HG03064 (cell line): ENCODE data around the gene RPL27A.
"Not testable (repeated sequence)": the region's sequence is repeated elsewhere in the genome, so short reads cannot be mapped to it uniquely, and the experiment has no call there.

ENCODE experiments used
- ATAC-seq: cut with Tn5 transposase; IDR thresholded peaks from one replicate; pipeline ENCODE4 v1.9.1; 2021; ENCODE audit warnings: low read depth; ENCODE audit not compliant: unreplicated experiment

RPL27A gene

GRCh38 chr11:8682303-8683114, at the start of gene RPL27A, which contains the start of gene TRIM66:
Gene RPL27A, plus strand, starts transcription at chr11:8682792. Its CDS starts 22 bp downstream, at chr11:8682814.
Gene TRIM66, minus strand, starts transcription at chr11:8682665. Its CDS starts 10,391 bp downstream, at chr11:8672274.
- peak; percentile 94 for ATAC-seq

DNA sequence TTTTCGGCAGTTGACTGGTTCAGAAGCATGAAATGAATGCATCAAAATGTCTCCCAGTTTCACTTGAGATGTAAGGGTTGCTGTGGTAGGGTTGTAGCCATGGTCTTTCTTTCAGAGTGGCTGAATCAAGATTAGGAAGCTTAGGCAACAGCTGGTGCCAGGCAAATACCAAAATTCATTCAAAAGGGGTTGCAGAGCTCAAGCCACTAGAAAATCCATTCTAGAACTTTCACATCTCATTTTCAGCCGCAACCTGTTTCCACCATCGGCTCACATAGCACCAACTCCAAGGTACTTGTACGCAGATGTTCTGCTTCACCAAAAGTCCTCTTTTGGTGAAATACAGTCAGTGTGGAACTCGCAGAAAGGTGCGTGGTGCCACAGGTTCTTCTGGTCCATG, 48.1 kb upstream of the RPL27A start:
- ATAC-seq, result no peak

- no peak for ATAC-seq
These were observed 46.5 kb upstream of the RPL27A start for GRCh38 chr11:8636127-8636526.

GRCh38 chr11:8638300-8638699, 44.3 kb upstream of the RPL27A start:
- no peak for ATAC-seq

DNA sequence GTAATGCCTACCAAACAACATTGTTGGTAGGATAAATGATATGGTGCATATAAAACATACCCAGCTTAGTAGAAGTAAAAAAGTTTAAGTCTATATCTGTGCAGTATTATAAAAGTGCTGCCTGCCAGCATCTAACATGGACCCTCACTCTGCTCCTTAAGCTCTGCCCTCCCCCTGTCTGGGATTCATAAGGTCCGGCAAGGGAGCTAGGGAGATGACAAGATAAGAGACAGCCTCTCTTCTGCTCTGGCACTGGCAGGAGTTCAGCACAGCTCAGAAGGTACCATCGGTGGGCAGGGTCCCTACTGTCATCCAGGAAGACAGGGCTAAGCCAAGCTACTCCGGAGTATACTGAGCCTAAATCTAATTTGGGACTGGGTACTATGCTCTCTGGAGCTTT, 42.9 kb upstream of the RPL27A start:
- ATAC-seq, result no peak

GRCh38 chr11:8640267-8640906, 42.2 kb upstream of the RPL27A start:
- no peak for ATAC-seq

GRCh38 chr11:8641332-8641731, 41.3 kb upstream of the RPL27A start:
- no peak for ATAC-seq

DNA sequence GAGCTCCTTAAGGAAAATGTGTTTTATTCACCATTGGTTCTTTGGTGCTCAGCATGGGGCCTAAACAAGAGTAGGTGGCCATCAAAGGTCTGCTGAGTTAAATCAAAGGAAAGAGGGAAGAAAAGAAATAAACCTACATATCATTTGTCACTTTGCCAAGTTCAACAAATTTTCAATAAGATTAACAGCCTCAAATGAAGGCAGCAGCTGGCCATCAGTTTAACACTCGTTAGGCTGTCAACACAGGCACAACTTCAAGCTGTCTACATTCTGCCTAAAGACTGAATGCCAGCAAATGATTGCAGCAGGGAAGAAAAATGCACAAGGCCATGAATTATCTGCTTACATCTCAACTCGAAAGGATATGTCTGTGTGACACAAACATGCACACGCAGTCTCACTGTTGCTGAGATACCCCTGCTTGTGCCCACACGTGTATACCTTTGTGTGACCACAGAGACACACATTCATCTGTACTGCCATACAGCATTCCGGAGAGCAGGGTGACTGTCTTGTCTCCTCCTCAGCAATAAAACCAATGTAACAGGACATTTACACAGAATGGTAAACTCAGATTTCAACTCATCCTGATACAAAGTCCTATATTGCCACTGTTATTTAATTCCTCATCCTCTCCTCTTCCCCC, 40.3 kb upstream of the RPL27A start:
- ATAC-seq, result no peak

- ATAC-seq, result no peak
These were observed 35.7 kb upstream of the RPL27A start for GRCh38 chr11:8646873-8647272.

DNA sequence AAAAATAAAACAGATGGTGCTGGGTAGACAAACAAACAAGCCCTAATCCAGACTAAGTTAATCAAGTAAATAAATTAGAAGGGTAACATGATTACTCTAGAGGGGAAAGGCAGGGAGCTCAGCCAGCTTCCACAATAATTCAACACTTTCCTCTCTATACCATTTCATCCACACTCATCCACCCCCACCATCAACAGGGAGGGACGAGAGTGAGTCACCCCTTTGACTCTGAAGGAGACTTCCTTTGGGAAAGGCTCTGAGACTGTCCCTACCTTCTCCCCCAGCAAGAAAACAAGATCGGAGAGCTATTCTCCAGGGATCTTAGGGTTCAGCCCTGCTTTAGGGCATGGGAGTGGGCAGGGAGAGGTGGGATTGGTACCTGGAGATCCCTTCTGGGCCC, 33.2 kb upstream of the RPL27A start:
- ATAC-seq, result no peak

DNA sequence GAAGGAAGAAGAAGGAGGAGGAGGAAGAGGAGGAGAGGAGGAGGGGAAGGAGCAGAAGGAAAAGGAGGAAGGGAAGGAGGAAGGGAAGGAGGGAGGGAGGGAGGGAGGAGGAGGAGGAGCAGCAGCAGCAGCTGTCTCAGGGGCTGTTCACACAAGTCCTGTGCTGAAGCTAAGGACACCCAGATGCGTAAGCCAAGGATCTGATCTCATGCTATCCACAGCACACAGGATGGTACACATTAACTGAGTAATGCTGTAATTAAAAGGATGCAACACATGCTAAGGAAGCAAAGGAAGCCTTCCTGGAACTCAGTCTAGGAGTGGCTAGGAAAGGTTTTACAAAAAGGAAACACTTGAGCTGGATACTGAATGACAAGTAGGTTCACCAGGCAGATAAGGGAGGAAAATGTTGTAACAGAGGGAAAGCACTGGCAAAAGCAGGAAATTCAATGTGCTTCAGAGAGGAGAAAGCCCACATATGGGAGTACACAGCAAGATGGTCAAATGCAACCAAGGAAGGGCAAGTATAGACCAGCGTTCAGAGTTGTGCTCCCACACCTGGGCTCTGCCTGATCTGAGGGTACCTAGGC, 32.1 kb upstream of the RPL27A start:
- no peak for ATAC-seq

DNA sequence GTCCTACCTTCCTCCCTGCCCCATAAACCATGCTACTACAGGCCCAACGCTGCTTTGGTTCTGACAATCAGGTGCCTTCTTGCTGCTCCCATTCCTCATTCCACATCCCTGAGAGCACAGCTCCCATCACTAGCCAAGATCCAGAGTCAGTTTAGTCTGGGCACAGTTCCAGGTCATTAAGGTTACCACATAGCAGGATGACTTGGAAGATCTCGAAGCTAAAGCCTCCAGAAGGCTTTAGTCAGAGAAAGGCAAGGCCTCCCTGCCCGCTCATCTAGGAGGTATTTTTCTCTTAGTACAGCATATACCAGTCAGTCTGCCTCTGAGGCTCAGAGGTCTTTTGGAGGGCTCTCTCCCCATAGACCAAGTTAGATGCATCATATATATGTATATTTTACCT, 30.5 kb upstream of the RPL27A start:
- no peak for ATAC-seq

DNA sequence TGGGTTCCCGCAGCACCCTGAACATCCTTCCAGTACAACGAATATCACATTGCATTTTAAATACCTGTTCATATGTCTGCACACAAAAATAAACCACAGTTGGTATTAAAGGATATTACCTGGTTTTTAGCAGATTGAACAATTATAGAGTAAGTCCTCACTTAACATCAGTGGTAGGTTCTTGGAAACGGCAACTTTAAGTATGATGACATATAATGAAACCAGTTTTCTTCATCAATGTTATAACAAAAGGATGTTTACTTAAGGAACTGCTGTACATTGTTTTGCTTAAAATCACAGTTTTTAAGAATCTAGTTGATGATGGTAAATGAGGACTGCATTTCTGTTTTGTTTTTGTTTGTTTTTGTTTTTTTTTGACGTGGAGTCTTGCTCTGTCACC, 28.1 kb upstream of the RPL27A start:
- ATAC-seq, result no peak

DNA sequence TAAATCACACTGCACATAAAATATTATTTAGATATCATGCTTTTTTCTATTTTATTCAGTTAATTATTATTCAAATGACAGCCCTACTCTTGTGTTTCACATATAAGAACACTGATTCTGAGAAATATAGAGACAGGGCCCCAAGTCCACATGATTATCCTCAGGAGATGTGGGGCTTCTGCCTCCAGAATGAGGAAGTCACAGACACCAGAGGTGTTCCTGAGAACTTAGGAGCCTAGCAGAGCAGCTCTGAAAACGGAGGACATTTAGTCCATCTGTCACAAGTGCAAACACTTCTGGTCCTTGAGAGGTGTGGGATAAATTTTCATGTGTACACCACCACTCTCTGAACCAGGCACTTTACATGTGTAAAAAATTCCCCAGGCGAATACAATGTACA, 26.3 kb upstream of the RPL27A start:
- ATAC-seq, result no peak

DNA sequence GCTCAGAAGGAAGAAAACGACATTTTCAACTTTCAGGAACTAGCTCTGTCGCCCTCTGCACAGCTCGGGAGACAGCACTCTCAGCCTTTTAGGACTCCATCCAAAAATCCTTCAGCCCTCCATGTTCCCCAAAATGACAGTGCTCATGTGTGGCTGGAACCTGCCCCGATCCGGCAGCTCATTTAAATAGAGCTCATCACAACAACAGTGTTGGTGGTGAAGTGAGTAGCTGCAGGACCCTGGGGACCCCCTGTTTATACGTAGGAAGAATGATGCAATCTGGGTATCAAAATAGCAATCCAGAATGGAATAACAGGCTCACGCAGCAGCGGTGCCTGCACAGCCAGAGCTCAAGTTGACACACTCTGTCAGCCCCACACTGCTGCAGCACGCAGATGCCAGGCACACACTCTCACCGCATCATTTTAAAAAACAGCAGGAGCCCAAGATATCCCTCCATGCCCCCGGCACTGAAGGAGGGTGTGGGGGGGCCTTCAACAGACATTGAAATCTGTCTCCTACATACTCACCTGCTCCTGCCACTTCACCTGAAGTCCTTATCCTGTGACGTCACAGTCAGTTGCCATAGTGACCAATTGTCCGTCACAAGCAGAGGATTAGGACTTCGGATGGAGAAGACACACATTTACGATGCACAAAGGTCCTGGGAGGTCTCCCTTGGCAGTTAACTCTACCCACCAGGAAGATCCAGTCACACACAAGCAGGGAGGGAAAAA, 24.1 kb upstream of the RPL27A start:
- ATAC-seq, result no peak

GRCh38 chr11:8661001-8661795, 21.4 kb upstream of the RPL27A start:
- no peak for ATAC-seq

- ATAC-seq, result no peak
These were observed 17.4 kb upstream of the RPL27A start for GRCh38 chr11:8665222-8665621.

DNA sequence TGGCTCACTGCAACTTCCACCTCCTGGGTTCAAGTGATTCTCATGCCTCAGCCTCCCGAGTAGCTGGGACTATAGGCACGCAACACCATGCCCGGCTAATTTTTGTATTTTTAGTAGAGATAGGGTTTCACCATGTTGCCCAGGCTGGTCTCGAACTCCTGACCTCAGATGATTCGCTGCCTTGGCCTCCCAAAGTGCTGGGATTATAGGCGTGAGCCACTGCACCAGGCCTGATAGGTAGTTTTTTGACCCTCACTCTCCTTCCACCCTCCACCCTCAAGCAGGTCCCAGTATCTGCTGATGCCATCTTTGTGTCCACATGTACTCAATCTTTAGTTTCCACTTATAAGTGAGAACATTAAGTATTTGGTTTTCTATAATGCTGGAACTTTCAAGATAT, 12.5 kb upstream of the RPL27A start:
- ATAC-seq, result not testable (repeated sequence)

GRCh38 chr11:8671193-8671612, 11.4 kb upstream of the RPL27A start:
- no peak for ATAC-seq

DNA sequence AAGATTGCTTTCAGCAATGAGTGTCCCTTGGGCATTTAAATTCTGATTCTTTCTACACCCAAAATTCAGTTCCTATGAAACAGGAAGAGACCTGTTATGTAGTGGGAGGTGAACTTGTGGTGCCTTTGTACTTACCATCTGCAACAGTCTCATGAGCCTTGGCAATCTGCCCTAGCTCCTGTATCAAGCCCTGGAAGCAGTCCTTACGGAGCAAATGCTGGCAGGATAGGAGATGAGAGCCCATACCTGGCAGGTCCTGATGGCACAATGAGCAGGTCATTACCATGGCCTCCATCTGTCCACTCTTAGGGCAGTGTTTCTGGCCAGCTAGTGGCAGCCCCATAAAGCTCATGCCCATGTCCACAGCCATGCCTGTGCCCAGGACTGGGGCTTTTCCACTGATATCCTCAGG, 10.9 kb upstream of the RPL27A start:
- ATAC-seq, result no peak
